HTERT RPE-1 (cell line): ENCODE results near the gene SLC12A2.

Experiments
- in situ Hi-C: fragments of 300-500 bp; cut with MboI; formaldehyde crosslinking; loops from 4 replicates; pipeline ENCODE4 v1.14.3; 2020; ENCODE audit warnings: low sequenced_read_pairs

Gene SLC12A2

GRCh38 chr5:128097224-128097623 lies 13.7 kb downstream of the SLC12A2 start:
- in situ Hi-C loops: no loop called here

DNA sequence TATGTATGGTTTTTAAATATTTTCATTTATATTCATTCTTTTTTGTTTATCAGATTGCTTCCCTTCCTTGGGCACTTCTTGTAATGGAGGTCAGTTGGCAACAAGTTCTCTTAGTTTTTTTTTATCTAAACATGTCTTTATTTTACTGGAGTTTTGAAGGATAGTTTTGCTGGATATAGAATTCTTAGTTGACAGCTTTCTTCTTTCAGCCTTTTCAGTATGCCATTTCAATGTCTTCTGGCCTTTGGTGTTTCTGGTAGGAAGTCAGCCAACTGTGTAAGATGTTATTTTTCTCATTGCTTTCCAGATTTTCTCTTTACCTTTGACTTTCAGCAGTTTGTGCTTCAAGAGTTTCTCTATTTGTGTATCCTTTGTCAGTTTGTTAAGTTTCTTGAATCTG lies 14.2 kb downstream of the SLC12A2 start:
- in situ Hi-C loops: no loop called here

- in situ Hi-C loops: no loop called here
Measured at GRCh38 chr5:128099944-128100343, 16.4 kb downstream of the SLC12A2 start.

DNA sequence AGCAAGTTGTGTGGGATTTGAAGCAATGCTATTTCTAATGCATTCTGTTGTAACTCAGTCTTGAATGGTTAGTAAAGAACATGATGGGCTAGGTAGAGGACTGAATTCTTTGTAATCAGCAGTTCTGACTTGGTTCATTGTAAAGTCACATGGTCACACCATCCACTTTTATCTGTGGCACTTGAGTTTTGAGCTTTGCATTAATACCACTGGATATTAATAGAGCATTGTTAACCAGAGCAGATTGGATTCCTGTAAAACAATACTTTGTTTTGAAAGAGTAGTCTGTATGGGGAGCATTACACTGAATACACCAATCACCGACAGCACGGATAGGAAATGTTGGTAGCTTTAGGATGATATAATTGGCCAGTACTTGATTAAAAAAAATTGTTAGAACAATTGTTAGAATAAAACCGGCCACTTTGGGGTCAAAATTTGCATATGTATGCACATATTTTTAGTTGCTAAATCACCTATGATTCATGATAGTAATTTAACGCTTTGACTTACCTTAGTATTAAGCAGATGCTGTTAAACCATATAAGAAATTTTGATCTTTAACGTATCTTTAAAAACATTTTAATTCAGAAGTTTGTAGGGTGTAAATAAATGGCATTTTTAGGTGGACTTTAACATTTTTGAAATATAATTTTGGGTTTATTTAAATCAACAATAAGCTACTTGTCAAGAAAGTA lies 17.4 kb downstream of the SLC12A2 start:
- in situ Hi-C loops: no loop called here

GRCh38 chr5:128101676-128102075 lies 18.1 kb downstream of the SLC12A2 start:
- in situ Hi-C loops: no loop called here

DNA sequence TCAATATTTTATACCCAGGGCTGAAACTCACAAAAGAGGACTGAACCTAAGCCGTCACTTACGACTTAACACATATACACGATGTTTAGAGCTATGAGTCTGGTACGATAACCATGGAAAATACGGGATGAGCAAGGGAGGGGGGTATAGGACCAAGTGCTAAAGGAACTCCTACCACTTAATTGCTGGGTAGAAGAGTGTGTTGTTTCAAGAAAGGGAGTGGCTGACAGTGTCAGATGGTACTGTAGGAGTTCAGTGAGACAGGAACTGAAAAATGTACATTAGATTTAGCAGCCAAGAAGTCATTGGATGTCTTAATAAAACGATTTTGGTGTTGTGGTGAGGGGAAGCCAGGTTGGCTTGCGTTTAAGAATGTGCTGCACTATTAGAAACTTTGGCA lies 21.6 kb downstream of the SLC12A2 start:
- in situ Hi-C loops: no loop called here

- in situ Hi-C loops: no loop called here
Measured at GRCh38 chr5:128109138-128109537, 25.6 kb downstream of the SLC12A2 start.

- in situ Hi-C loops: no loop called here
Measured at GRCh38 chr5:128109766-128110165, 26.2 kb downstream of the SLC12A2 start.

DNA sequence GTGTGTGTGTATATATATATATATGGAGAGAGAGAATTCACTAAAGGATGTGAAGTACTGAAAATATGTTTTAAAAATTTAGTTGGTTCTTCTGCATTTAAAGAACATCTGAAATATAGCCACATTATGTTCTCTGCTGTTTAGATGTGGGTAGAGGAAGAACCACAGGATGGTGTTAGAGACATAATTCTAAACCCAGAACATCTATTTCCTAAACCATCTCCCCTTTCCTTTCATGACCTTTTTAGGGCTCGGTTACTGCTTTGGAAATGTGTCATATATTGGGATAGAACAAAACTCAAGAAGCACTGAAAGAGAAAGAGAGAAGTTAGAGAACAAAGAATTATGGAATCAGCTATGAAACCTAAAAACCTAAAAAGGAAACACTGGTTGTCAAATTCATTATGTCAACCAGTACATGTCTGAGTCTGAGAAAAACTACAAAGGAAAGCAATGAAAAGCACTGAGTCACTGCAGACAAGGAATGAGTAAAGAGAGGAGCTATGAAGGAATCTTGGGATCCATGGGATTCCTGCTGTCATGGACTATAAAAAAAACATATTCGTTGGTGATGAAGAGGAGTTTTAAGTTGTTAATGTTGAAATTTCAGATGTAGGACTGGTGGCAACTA lies 28.4 kb downstream of the SLC12A2 start:
- in situ Hi-C loops: no loop called here

- in situ Hi-C loops: no loop called here
Measured at GRCh38 chr5:128116445-128116844, 32.9 kb downstream of the SLC12A2 start.

GRCh38 chr5:128118214-128118613 lies 34.6 kb downstream of the SLC12A2 start:
- in situ Hi-C loops: no loop called here

DNA sequence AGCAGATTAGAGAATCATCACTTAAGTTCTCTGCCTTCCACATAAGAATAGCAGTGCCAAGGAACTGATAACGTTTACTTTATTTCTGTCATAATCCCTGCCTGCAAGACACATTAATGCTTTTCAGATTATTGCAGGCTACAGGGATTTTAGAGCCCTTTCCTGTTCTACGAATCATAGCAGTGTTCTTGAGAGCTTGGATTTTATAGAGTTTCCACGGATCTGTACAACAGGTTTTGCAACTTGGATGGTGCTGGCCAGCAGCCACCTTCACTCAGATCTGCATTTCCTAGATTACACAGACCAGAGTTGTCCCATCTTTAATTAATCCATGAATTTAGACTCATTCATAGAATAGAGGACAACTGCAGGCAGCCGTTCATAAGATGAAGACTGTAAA lies 38.1 kb downstream of the SLC12A2 start:
- in situ Hi-C loops: no loop called here

DNA sequence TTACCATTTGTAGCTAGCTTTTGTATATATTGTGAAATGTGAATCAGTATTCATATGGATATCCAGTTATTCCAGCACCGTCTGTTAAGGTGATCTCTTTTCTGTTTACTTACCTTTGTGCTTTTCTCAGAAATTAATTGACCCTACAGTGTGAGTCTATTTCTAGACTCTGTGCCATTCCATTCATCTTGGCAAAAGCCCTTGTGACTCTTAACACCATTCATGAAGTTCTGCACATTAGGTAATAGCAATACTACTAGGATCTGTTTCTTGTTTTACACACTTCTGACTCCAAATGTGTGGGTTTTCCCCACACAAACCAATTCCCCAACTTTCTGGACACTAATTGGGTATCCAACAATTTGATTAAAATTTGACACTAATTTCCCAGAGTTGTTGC lies 40.4 kb downstream of the SLC12A2 start:
- in situ Hi-C loops: no loop called here

DNA sequence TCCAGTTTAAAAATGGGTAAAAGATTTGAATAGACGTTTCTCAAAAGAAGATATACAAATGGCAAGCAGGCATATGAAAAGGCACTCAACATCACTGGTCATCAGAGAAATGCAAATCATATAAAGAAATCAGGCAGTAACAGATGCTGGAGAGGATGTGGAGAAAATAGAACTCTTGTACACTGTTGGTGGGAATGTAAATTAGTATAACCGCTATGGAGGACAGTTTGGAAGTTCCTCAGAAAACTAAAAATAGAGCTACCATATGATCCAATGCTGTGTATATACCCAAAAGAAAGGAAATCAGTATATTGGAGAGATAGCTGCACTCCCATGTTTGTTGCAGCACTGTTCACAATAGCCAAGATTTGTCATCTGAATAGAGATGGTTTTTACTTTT lies 42.7 kb downstream of the SLC12A2 start:
- in situ Hi-C loops: no loop called here

DNA sequence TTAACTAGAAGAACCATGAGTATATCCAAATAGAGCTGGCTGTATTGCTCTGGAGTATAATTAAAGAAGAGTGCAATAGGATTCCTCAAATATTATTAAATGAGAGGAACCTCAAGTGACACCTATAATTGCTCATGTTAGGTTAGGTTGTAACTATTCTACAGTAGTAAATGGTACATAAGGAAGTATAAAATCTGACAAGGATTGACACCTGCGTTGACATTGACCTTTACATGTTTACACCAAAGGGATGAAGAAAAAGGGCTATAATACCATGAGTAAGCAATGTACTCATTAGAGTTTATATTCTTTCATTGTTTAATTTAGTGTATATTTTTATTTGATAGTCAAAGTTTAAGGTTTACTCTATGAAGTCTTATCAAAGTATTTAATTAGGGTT lies 48.9 kb downstream of the SLC12A2 start:
- in situ Hi-C loops: no loop called here

DNA sequence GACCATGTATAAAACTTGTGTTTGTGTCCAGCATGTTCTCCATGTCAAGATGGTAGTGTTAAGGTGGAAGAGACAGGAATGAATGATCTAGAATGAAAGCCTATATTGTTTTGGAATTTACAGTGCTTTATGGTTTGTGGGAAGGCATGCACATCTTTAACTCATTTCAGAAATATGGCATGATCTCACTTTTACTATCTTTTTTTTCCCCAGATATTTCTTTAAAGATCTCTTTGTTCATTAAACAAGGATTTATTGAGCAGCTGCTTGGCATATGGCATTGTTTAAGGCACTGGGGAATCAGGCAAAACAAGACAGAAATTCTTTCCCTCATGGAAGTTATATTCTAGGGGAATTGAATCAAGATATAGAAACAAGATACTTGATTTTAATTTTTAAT lies 51.7 kb downstream of the SLC12A2 start:
- in situ Hi-C loops: no loop called here

- in situ Hi-C loops: no loop called here
Measured at GRCh38 chr5:128143911-128144310, 60.3 kb downstream of the SLC12A2 start.

GRCh38 chr5:128144491-128144890 lies 60.9 kb downstream of the SLC12A2 start:
- in situ Hi-C loops: no loop called here

- in situ Hi-C loops: no loop called here
Measured at GRCh38 chr5:128146671-128147070, 63.1 kb downstream of the SLC12A2 start.

DNA sequence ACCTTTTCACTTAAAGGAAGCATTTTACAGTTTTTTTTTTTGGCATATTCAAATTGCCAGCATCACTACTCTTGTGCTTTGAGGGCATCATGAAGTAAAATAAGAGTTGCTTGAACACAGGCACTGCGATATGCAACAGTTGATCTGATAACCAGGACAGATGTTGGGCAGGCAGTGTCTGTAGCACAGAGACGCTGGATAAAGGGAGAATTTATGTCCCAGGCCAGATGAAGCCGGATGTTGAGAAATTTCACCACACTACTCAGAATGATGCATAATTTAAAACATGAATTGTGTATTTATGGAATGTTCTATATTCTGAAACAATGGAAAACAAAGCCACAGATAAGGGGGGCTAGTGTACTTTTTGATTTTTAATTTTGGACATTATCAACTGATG lies 71.4 kb downstream of the SLC12A2 start:
- in situ Hi-C loops: no loop called here

- in situ Hi-C loops: no loop called here
Measured at GRCh38 chr5:128155776-128156175, 72.2 kb downstream of the SLC12A2 start.

DNA sequence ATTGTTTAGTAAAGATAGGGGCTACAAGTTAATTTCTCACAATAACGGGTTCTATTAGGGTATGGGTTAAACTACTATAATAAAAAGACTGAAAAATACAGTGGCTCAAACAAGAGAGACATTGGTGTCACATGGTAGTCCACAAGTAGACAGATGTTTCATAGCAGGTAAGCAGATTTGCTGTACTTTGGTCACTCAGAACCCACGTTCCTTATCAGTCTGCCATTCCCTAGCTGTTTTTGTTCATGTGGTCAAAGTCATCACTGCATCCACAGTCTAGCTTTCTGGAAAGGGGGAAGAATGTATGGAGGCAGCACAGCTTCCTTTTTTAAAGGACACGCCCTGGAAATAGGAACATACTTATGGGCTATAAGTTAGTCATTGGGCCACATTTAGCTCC lies 73.0 kb downstream of the SLC12A2 start:
- in situ Hi-C loops: no loop called here

DNA sequence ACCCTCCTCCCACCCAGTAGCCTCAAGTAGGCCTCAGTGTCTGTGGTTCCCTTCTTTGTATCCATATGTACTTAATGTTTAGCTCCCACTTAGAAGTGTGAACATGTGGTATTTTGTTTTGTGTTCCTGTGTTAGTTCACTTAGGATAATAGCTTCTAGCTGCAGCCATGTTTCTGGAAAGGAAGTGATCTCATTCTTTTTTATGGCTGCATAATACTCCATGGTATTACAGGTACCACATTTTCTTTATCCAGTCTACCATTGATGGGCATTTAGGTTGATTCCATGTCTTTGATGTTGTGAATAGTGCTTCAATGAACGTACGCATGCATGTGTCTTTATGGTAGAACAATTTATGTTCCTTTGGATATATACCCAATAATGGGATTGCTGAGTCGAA lies 74.8 kb downstream of the SLC12A2 start:
- in situ Hi-C loops: no loop called here
